ENCODE data around the gene TNFRSF1A. TPM values are rescaled to one million over a fixed set of nuclear protein-coding genes. Genes with fewer than 3 reads are reported as not detected.

Gene TNFRSF1A
- polyA plus RNA-seq, 2 of the 4 experiments (the other 2 are of a cell fraction): 416 to 460 TPM

- no peak for FAIRE-seq
- WGBS (ENCODE audit: missing lambda C conversion rate): 93% methylated on average over 13 of the region's 13 CpGs
- TF ChIP-seq HES2 (IDR thresholded peaks at IDR 0.05) (no peak), CEBPB (IDR thresholded peaks at IDR 0.05) (no peak), HOXB5 (CRISPR knock-in tag; IDR thresholded peaks at IDR 0.05) (no peak), PHF8 (IDR thresholded peaks at IDR 0.05; ENCODE audit: borderline replicate concordance, low read depth) (no peak), ZC3H11A (IDR thresholded peaks at IDR 0.05) (no peak), E2F6 (IDR thresholded peaks at IDR 0.05; ENCODE audit: borderline replicate concordance, low read depth) (no peak), TFCP2L1 (CRISPR knock-in tag; IDR thresholded peaks at IDR 0.05) (no peak), MAZ (IDR thresholded peaks at IDR 0.05; ENCODE audit: borderline replicate concordance, low read depth, low read length) (no peak), HMGXB4 (CRISPR knock-in tag; IDR thresholded peaks at IDR 0.05; ENCODE audit: borderline replicate concordance) (no peak), KDM5A (IDR thresholded peaks at IDR 0.05) (no peak), POLR2AphosphoS2 (conservative IDR thresholded peaks at IDR 0.05; ENCODE audit: low read length) (no peak), HOXA7 (CRISPR knock-in tag; IDR thresholded peaks at IDR 0.05) (no peak), MAX (IDR thresholded peaks at IDR 0.05) (no peak), HDAC2 (IDR thresholded peaks at IDR 0.05) (no peak), CBX2 (IDR thresholded peaks at IDR 0.05; ENCODE audit: borderline replicate concordance, low read depth) (no peak), MAFK (IDR thresholded peaks at IDR 0.05; ENCODE audit: partially characterized antibody) (no peak), BCL3 (IDR thresholded peaks at IDR 0.05) (no peak)
- ChIA-PET POLR2A (no interaction called here), CTCF (interaction anchor here (0.9 to 8.2 kb wide), 4 partner anchors 47 to 292 kb away, joined by 3 to 223 read pairs (median 30); partner anchors contain the start of gene CD9)
- Histone ChIP-seq H3K4me2 (peak overlapping the region; percentile 92), H3K9me3 (no peaks in the 10 kb centered on the region), H3K4me3 (no peak overlapping the region), H3K27ac (peak overlapping the region; percentile 97), H3K4me1 (peaks cover 44% of the 10 kb centered on the region)
- no peak for DNase-seq (ENCODE audit: low read depth in 1 of 2, low spot score in 1 of 2)
- no peak for ATAC-seq
Observed at GRCh38 chr12:6281081-6281809, 60.6 kb downstream of the TNFRSF1A start.

- Histone ChIP-seq H3K27ac (peak overlapping the region; percentile 97), H3K9me3 (no peaks in the 10 kb centered on the region), H3K4me1 (peaks cover 40% of the 10 kb centered on the region), H3K4me3 (no peak overlapping the region), H3K4me2 (peak overlapping the region; percentile 92)
- CTCF ChIA-PET: interaction anchor here (0.6 to 10.2 kb wide), 9 partner anchors 20 to 324 kb away, joined by 3 to 529 read pairs (median 38); partner anchors contain the start of gene CD9
- POLR2A ChIA-PET: interaction anchor here (1.3 to 2.4 kb wide), 3 partner anchors 15 to 85 kb away, joined by 3 to 7 read pairs (median 7); partner anchors contain the start of gene CD9
- 90% methylated on average over 10 of the region's 11 CpGs for WGBS (ENCODE audit: missing lambda C conversion rate)
- no peak for ATAC-seq
- no peak for TF ChIP-seq ZC3H11A (IDR thresholded peaks at IDR 0.05)
- no peak for TF ChIP-seq RNF2 (IDR thresholded peaks at IDR 0.05; ENCODE audit: borderline replicate concordance, low read depth)
- no peak for TF ChIP-seq EP300 (IDR thresholded peaks at IDR 0.05)
- no peak for TF ChIP-seq EHF (CRISPR knock-in tag; IDR thresholded peaks at IDR 0.05)
- no peak for TF ChIP-seq ATOH8 (CRISPR knock-in tag; IDR thresholded peaks at IDR 0.05; ENCODE audit: low read depth)
- TF ChIP-seq CBX2 (IDR thresholded peaks at IDR 0.05; ENCODE audit: borderline replicate concordance, low read depth): no peak
- no peak for TF ChIP-seq HDAC2 (IDR thresholded peaks at IDR 0.05)
- TF ChIP-seq JUN (IDR thresholded peaks at IDR 0.05): no peak
- no peak for TF ChIP-seq PBX3 (IDR thresholded peaks at IDR 0.05)
- no peak for DNase-seq (ENCODE audit: low read depth in 1 of 2, low spot score in 1 of 2)
- no peak for FAIRE-seq
Observed at GRCh38 chr12:6280672-6281071, 61.2 kb downstream of the TNFRSF1A start.
